NCI-H2171 treated with DMSO at 0.1 percent for 48 hours (cell line): ENCODE results near the gene PRC1.
A peak's percentile ranks its signal among the peaks of the same experiment; 100 is the strongest.
"Not testable (repeated sequence)": the region's sequence is repeated elsewhere in the genome, so short reads cannot be mapped to it uniquely, and the experiment has no call there.

Source experiments
- DNase-seq: peaks from one replicate; lab custom pipeline; 2025; lab: John Stamatoyannopoulos, UW

Gene PRC1

GRCh38 chr15:90934256-90934948 is 59.9 kb downstream of the PRC1 start:
- DNase-seq: peak; percentile 90

- no peak for DNase-seq
Measured at GRCh38 chr15:90933301-90933700, 61.0 kb downstream of the PRC1 start.

- no peak for DNase-seq
Measured at GRCh38 chr15:90932660-90932991, 61.7 kb downstream of the PRC1 start.

GRCh38 chr15:90931828-90932659 is 62.3 kb downstream of the PRC1 start, which contains the start of gene HDDC3:
HDDC3 (minus strand) TSS chr15:90932549; CDS start chr15:90932540, 9 bp downstream.
- peak; percentile 95 for DNase-seq

GRCh38 chr15:90931575-90931827 is 62.8 kb downstream of the PRC1 start:
- no peak for DNase-seq

- DNase-seq: peak; percentile 24
Measured at GRCh38 chr15:90930861-90931574, 63.3 kb downstream of the PRC1 start.

GRCh38 chr15:90929246-90930019 is 64.9 kb downstream of the PRC1 start:
- DNase-seq: no peak

GRCh38 chr15:90928106-90928505 is 66.2 kb downstream of the PRC1 start:
- not testable (repeated sequence) for DNase-seq

- not testable (repeated sequence) for DNase-seq
Measured at GRCh38 chr15:90926766-90927165, 67.6 kb downstream of the PRC1 start.

GRCh38 chr15:90924375-90924774 is 70.0 kb downstream of the PRC1 start:
- no peak for DNase-seq

- not testable (repeated sequence) for DNase-seq
Measured at GRCh38 chr15:90922712-90923322, 71.5 kb downstream of the PRC1 start.

- no peak for DNase-seq
Measured at GRCh38 chr15:90921887-90922286, 72.4 kb downstream of the PRC1 start.

GRCh38 chr15:90918835-90919234 is 75.5 kb downstream of the PRC1 start:
- DNase-seq: no peak

GRCh38 chr15:90918034-90918788 is 76.1 kb downstream of the PRC1 start:
- no peak for DNase-seq

- DNase-seq: no peak
Measured at GRCh38 chr15:90917569-90917968, 76.8 kb downstream of the PRC1 start.

- no peak for DNase-seq
Measured at GRCh38 chr15:90916461-90916860, 77.9 kb downstream of the PRC1 start.
